Stimulated activated CD8-positive, alpha-beta memory T cell treated with anti-CD3 and anti-CD28 coated beads, Interleukin-12 subunit alpha, Interleukin-12 subunit beta, amount 100 ng/mL, for 4 hours (primary cell): ENCODE measurements around the gene IQGAP3.
"Not testable (repeated sequence)": the region's sequence is repeated elsewhere in the genome, so short reads cannot be mapped to it uniquely, and the experiment has no call there.

Source experiments
- DNase-seq: peaks from one replicate; pipeline ENCODE4 v3.0.0-alpha.2; 2020; ENCODE audit warnings: low read depth

Gene IQGAP3

DNA sequence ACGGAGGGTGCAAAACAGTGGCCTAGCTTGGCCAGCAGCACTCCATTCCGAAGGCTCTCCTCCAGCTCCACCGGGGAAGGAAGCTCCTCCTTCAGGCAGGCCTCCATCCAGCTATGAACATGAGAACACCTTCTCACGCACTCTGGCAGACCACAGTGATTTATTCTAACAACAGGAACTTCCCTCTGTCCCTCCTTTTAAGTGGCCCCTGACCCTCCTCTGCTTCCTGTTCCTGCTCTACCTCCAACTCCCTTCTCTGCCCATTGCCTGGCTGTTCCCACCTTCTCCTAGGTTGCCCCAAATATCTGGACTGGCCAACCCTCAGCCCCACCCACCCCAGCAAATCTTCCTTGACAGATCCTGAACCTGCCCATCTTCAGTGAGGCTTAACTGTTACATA, 5.9 kb downstream of the IQGAP3 start:
- DNase-seq = no peak

DNA sequence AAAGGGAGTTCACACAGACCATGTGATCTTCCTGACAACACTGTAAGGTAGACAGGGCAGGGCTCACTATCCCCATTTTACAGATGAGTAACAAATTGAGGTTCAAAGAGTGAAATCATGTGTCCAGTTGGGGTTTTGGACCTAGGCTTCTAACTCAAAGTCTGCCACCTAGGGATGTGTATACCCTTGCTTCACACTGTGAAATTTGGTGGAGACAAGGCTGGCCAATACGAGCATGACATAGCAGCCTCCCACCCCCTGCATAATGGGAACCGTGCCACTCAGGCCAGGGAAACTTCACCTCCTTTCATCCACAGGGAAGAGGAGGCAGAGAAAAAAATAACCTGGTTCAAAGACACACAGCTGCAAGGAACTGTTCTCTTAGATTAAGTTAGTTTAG, 6.8 kb downstream of the IQGAP3 start:
- DNase-seq = no peak

DNA sequence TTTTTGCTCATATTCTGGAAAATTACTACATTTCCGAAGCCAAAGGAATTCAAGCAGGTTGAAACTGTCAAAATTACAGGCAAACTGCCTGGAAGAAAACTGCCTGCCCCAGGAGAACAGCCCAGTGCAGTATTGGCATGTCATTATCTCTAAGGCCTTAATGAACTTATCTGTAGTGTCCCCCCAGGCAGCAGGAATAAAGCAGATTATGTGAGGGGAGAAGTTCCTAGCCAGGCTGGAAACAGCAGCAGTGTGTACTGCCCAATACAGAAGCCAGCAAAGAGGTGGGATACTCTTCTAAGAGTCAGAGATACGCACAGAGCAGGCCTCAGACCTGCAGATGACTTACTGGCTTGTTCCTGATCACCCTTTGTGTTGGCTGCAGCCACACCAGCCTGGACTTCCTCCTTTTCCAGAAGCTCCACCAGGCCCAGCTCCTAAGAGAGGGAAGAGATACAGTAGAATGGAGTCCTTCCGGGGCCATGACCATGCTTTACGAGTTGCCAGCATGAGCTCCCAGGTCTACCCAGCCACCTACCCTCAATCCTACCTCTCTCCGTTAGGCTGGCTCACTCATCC, 11.7 kb downstream of the IQGAP3 start:
- no peak for DNase-seq

DNA sequence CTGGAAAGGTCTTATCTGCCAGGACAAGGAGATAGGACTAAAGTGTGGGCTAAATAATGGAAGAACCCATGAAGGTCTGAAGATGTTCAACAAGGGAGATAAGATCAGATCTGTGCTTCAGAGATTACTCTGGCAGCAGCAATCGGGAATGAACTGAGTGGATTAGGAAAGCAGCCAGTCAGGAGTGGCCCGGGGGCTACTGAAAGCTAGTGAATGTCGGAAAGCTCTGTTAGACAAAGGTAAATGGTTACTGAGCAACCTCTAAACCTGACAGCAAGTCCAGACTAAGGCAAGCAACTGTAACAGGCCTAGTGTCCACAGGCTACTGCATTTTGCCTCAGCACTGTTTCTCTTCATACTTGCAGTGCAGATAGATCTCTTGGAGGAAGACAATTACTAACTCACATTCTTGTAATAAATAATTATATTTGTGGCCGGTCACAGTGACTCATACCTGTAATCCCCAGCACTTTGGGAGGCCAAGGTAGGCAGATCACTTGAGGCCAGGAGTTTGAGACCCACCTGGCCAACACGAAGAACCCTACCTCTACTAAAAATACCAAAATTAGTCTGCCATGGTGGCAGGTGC, 12.5 kb downstream of the IQGAP3 start:
- no peak for DNase-seq

DNA sequence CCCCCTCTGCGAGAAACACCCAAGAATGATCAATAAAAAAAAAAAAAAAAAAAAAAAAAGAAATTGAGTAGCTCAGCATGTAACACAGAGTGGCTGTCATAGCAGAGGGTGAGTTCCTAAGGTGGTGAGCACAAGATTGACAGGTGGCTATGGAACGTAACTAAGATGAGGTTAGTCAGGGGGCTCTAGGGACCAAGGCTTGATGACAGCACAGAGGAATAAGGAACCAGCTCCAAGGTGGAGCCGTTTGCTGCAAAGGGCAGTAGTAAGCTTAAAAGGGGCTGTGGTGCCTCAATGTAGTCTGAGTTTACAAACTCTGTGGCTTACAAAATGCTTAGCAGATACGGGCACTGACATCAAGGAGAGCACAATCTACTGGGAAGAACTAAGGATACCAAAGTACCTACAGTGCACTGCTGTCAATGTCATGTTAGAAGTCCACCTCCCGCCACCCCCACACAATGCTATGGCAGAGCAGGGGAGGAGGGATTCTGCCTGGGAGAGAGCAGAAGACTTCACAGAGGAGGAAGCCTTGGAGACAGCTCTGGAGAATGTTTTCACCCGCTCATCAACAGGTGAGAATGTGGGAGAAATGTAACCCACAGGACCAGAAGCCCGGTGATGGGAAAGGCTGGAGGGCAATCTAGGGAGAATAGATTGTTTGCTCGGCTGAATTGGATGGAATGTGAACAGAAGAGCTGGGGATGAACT, 13.1 kb downstream of the IQGAP3 start:
- no peak for DNase-seq

DNA sequence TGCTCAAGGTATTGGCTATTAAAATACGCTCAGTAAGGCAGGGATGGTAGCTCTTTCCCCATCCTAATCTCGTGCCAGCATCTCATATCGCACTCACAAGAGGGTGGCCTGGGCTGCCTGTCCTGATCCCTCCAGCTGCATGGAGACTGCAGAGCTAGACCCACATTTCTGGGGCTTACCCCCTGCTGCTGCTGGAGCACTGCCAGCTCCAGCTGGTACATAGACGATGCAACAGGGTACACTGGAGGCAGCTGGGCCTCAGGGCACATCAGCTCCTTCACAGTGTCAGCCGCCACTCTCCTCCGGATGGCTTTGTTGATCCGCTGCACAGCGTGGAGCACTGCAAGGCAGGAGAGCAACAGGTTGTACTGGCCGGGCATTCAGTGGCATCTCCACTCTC, 16.0 kb downstream of the IQGAP3 start:
- no peak for DNase-seq

DNA sequence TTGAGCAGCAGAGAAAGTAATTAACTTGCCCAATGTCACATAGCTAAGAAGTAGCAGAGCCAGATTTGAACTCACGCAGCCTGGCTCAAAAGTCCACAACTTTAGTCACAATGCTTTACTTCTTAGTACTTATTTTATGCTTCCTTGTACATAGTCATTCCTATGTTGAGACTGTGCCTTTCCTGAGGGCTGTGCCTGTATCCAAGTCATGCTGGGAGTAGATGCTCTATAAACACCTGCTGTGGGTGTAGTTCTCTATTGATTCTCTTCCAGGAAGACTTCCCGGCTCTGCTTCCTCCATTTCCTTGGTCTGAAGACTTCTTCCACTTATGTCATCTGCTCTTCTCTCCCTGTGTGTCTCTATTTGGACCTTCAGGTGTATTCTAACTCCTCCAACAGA, 16.6 kb downstream of the IQGAP3 start:
- DNase-seq = no peak

DNA sequence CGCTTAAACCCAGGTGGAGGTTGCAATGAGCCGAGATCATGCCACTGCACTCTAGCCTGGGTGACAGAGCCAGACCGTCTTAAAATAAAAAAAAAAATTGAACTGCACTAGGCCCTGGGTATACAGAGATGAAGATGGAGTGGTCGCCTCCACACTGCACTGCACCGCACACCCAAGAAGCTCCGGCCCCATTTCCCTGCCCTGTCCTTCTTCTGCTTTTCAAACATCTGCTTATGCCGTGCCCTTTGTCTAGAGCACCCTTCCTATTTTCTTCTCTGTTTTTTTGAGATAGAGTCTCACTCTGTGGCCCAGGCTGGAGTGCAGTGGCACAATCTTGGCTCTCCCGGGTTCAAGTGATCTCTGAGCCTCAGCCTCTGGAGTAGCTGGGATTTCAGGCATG, 17.4 kb downstream of the IQGAP3 start:
- DNase-seq = no peak

DNA sequence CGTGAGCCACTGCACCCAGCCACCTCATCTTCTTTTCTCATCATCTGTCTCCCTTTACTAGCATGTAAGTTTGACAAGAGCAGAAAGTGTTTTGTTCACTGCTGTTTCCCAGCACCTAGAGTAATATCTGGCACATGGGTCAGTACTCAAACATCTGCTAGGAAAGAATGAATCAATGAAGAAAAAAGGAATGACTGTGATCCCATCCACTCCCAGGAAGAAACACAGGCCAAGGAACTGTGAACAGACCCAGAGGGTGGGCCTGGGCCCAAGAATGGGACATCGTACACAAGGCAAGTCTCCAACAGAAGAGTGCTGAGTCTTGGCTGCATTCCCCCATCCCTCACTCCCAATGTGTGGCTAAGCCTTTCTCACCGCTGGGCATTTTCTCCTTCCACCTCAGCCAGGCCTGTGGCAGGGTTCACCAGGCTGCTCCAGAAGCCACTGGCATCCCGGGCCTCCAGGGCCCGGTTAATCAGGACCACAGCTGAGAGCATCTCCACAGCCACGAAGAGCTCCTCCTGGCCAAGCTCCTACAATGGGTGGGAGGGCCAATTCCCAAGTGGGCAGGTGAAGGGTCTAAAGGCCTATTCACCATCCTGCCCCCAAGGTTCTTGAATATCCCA, 18.4 kb downstream of the IQGAP3 start:
- DNase-seq = no peak

DNA sequence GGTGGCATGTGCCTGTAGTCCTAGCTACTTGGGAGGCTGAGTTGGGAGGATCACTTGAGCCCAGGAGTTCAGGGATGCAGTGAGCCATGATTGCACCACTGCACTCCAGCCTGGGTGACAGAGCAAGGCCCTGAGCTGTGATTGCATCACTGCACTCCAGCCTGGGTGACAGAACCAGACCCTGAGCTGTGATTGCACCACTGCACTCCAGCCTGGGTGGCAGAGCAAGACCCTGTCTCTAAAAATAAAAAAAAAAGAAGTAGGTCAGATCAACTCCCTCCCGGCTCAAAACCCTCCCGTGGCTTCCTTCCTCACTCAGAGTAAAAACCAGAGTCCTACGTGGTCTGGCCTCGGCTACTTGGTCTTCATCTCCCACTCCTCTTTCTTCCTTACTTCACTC, 19.4 kb downstream of the IQGAP3 start:
- DNase-seq = not testable (repeated sequence)

DNA sequence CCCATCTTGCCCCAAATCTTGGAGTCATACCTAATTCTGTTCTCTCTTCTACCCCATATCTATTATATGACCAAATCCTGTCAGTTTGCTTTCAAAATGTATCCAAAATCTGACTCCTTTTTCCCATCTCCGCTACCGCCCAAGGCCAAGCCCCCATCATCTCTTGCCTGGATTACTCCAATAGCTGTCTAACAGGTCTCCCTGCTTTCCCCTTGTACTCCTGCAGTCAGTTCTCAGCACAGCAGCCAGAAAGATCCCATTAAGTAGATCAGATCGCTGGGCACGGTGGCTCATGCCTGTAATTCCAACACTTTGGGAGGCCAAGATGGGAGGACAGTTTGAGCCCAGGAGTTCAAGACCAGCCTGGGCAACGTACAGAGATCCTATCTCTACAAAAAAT, 19.8 kb downstream of the IQGAP3 start:
- no peak for DNase-seq

DNA sequence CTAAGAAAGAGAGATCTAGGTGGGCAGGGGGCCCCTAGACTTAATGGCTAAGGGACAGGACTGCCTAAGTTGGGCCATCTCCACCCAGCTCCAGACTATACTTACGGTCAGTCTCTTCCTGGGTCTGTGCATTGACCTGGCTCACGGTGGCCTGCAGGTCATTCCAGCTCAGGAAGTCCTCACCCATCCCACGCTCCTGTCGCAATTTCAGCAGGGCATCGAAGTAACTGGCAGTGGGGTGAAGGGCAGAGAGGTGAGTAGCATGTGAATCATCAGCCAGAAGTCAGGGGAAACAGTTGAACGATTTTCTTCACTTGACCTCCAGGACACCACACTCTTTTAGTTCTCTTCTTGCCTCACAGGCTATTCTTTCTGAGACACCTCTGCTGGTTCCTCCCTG, 20.5 kb downstream of the IQGAP3 start:
- no peak for DNase-seq

DNA sequence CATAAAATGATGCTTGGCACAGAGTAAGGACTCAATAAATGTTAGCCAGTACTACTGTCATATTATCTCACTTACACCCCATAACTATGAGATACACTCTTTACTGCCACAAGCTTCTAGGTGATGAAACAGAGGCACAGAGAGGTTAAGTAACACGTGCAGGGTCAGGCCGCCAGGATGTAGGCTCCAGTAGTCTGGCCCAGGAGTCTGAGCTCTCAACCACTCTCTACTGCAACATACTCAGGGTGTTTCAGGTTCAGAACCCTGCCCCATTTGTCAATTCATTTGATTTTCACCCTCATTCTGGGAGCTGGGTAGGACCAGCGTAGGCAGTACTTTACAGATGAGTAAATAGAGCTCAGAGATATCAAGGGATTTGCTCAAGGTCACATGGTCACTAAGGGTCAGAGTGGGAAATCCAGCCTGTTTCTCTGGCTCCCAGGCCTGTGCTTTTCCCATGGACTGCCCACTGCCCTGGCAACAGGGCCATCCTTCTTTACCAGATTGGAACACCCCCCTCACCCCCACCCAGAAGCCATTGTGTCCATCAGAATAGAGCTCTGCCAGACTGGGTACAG, 21.2 kb downstream of the IQGAP3 start:
- no peak for DNase-seq

DNA sequence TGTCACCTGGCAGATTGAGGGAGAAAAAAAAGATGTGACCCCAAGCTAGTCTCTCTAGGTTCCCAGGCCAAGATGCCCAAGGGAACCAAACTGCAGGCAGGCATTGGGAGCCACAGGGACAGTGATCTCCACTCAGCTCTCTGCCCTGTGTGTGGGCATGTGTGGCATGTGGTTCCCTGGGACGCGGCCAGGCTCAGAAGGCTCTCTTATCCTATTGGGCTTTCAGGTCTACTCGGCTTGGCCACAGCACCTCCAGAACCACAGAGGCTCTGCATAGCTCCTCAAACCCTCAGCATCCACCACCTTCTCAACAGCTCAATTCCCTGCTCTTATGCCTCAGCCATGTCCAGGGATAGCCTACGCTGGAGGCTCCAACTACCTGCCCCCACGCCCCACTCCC, 22.0 kb downstream of the IQGAP3 start:
- no peak for DNase-seq

DNA sequence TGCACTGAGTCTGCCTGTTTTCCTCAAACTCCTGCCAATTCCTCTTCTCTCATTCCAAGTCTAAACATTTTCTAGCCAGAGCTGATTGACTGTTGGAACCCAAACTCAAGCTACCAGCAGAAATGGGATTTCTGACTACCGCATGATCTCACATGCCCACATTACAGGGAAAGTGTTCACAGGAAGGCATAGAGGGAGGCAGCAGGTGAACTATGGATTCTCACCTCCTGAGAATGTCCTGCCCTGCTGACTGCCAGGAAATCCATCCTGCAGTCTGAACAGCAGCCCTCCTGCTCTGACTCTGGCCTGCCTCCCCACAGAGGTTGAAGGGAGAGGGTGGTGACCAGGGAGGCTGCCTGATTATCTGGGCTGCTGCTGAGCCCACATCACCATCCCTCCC, 22.5 kb downstream of the IQGAP3 start:
- DNase-seq = no peak

DNA sequence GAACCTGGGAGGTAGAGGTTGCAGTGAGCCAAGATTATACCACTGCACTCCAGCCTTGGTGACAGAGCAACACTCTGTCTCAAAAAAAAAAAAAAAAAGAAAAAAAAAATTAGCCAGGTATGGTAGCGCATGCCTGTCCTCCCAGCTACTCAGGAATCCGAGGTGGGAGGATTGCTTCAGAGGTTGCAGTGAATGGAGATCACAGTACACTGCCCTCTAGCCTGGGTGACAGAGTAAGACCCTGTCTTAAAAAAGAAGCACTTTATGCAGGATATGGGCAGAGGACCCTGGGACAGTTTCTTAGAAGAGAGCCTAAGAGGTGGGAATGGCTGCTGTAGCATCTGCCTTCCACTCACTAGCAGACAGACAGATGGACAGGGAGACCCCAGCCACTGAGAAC, 23.0 kb downstream of the IQGAP3 start:
- no peak for DNase-seq

DNA sequence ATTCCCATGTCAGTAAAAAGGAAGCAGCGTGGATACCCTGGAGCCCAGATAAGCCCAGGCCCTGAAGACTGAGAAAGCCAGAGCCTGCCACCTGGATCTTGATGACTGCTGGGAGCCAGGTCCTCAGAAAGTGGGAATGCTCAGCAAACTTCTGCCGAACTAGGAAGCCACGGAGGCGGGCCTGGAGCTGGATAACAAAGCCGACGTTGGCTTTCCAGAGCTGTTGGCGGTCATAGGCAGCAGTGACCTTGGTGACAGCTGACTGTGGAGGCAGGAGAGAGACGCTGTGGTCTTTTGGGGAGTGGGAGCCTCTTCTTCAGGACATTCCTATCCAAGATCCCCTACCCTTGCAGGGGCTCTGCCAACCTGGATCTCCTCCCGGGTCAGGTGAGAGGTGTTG, 24.4 kb downstream of the IQGAP3 start:
- no peak for DNase-seq

DNA sequence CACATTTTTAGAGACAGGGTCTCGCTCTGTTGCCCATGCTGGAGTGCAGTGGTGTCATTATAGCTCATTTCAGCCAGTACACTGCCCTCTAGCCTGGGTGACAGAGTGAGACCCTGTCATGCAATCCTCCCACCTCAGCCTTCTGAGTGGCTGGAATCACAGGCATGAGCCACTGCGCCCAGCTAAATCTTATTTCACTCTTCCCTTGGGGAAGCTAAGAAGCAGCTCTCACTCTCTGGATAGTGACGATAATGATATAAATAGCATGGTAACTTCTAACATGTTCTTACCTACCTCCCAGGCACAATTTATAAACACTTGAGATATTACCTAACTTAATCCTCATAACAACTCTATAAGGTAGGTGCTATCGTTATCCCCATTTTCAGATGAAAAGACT, 24.9 kb downstream of the IQGAP3 start:
- no peak for DNase-seq

DNA sequence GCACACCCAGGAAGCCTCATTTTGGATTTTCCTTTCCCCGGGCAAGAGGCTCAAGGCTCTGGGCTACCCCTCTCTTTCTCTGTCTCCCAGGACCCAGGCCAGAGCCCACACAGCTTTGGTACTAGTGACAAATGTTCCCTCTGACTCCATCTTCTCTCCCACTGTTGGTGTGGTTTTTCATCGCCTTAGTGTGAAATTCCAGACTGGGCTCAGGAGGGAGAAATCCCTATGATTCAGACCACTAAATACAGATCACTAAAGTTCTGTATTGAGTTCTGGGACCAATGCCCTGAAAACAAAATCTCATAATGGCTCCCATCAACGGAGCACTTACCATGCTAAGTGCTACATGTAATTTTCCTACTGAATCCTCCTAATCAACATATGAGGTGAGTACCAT, 26.1 kb downstream of the IQGAP3 start:
- DNase-seq = no peak

DNA sequence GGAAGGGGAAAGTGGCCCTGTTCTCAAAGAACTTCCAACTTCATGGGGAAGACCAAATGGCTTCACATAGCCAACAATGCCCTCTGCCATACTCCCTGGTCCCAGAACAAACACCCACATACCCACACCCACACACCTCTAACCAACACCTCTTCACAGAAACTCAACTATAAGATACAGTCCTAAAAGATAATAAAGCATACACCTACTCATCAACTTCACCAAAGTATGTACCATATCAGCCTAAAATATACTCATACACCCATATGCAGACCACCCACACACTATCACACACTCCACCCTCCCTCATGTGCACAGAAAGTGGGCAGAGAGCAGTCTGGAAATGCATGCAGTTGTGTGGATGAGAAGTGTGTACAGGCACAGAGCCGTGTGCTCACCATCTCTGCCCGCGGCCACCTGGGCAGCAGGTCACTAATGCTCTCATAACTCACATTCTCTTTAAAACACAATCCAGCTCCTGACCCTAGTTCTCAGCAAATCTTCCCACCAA, 27.7 kb downstream of the IQGAP3 start:
- DNase-seq = no peak

DNA sequence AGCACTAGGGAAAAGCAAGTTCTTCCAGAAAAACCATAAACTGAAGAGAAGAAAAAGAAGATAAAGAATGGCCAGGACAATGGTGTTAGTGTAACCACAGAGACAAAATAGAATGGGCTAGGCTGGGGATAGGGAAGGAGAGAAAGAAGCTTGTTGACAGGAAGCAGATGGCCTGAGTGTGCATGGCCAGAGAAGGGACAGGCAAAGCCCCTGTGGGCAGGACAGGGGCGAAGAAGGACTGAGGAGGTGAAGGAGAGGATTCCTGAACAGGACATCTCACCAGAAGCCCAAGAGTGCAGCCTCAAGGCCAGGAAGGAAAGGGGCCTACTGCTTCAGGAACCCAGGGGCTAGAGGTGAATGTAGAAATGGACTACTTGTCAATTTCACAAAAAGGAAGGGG, 29.3 kb downstream of the IQGAP3 start:
- no peak for DNase-seq

DNA sequence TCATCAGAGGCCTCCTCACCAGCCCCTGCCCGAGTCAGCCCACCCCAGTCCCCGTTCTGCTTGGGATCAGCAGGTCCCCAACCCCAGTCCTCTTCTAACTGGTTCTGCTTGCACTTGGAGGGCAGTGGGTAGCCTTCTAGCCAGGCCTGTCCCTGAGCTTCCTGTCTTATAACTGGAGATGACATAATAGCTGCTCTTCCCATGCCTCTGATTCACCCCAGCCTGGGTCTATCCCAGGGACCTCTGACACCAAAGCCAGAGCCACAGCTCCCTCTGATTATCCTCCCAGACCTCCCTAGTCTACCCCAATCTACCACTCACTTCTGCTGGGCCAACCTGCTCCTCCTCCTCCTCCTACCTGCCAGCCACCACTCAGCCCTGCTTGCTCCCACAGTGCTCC, 31.4 kb downstream of the IQGAP3 start:
- no peak for DNase-seq

DNA sequence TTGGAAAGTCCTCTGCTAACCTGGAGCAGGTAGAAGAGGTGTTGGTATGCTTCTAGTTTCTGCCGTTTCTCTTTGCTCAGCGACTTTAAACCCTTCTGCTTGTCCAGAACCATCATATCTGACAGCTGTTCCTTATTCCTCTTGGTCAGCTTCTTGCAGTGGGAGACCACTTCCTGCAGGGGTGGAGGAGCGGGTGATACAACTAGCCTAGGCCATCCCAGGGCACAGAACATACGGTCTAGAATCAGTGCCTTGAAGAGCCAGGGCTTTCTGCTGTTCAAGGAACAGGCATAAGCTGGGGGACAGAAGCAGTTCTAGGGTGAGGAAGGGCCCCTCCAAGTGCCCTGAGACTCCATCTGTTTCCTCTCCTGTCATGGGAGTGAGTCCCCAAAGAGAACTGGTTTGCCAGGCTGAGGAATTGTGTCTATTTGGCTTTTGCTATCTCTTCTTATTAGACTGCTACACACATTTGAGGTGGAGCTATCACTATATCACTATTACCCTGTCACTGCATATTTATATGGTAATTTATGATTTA, 32.5 kb downstream of the IQGAP3 start:
- no peak for DNase-seq
